ENCODE data around the gene KRTAP4-16.

DNA sequence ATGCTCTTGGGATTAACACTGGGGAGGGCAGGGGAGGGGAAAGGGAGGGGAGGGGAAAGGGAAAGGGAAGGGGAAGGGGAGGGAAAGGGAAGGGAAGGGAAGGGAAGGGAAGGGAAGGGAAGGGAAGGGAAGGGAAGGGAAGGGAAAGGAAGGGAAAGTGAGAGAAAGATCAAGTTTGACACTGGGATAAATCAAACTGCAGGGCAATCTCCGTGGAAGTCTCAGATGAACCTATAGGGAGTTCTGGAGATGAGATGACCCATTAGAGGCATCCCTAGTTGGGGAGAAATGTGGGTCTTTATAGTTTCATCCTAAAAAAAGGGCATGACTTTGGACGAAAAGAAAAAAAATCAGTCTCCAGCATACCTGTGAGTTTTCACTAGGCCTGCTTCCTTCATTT lies 19.7 kb upstream of the KRTAP4-16 start:
- no peak for TF ChIP-seq CTCF (IDR thresholded peaks at IDR 0.05)
- TF ChIP-seq POLR2A (IDR thresholded peaks at IDR 0.05): no peak

All from esophagus squamous epithelium (tissue), 4 donors.